HG03108 (cell line): Measurements from ENCODE around the gene CEP72.
"Not testable (repeated sequence)": the region's sequence is repeated elsewhere in the genome, so short reads cannot be mapped to it uniquely, and the experiment has no call there.

Experiments used
- ATAC-seq: cut with Tn5 transposase; IDR thresholded peaks from one replicate; pipeline ENCODE4 v1.9.1; 2021; ENCODE audit warnings: moderate library complexity; ENCODE audit not compliant: unreplicated experiment

The CEP72 gene

DNA sequence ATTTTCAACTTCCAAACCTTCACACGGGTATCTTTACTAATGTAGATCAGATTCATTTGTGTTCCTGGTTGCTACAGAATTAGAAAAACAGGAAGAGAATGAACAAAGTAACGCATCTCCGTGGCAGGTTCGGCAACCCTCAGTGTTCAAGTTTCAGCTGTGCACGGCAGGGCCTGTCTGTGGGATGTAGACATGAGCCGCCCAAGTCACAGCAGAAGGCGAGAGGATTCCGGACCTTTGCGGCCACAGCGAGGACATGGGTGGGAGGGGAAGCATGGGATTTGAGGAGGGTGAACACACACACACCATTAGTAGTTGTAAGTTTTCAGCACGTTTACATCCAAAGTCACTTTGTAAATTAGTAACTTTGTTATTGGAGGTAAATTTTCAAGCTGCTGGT lies 31.7 kb upstream of the CEP72 start:
- no peak for ATAC-seq

DNA sequence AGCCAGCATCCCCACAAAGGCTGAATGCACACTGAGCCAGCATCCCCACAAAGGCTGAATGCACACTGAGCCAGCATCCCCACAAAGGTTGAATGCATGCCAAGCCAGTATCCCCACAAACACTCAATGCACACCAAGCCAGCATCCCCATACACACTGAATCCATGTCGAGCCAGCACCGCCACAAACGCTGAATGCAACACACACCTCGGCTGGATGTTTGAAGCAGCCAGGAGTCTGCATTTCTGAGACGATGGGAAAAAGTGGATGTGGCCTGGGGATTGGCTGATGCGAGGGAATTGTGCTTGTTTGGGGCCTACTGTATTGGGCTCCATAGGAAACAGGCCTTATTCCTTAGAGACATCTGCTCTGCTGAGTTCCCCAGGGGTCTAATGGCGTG lies 30.9 kb upstream of the CEP72 start:
- no peak for ATAC-seq

DNA sequence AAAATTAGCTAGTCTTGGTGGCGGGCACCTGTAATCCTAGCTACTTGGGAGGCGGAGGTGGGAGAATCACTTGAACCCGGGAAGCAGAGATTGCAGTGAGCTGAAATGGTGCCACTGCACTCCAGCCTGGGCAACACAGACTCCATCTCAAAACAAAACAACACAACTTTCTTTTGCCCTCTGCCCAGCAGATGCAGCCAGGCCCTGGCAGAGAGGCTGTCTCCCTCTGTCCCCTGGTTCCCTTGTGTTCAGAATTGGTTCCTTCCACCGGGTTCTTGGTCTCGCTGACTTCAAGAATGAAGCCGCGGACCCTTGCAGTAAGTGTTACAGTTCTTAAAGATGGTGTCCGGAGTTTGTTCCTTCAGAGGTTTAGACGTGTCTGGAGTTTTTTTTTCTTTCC lies 30.2 kb upstream of the CEP72 start:
- no peak for ATAC-seq

DNA sequence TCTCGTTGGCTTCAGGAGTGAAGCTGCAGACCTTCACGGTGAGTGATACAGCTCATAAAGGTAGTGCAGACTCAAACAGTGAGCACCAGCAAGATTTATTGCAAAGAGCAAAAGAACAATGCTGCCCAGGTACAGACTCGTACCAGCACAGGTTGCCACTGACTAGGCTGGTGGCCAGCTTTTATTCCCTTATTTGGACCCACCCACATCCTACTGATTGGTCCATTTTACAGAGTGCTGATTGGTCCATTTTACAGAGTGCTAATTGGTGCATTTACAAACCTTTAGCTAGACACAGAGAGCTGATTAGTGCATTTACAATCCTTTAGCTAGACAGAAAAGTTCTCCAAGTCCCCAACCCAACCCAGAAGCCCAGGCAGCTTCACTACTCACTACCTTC lies 29.7 kb upstream of the CEP72 start:
- ATAC-seq = not testable (repeated sequence)

DNA sequence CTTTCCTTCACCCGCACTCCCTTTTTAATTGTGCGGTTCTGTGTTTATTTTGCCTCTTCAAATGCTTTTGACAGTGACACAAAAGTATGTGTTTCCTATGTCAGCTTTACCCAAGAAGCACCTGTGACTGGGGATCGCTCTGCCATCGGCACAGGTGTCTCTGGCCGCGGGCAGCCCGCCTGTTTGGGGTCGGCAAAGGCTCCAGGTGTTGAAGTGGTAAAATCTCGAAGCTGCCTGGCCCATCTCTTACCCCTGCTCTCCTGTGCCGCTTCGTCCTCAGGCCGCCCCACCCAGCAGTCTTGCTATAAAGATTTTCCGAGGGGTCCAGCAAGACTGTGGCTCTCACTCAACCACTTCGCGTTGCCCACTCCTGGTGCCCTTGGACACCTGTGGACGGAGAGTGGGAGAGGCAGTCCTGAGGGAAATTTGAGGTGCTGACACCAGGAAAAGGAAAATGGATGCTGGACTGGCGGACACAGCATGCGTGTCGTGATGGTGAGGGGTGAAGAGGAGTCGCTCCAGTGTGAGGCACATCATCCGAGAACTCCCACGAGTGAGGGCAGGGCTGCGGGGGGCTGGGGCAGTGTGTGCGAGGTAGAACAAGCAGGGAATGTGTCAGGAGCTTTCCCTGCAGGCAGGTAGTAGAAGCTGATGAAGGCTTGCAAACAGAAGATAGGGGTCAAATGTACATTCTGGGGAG lies 29.1 kb upstream of the CEP72 start:
- ATAC-seq = no peak

DNA sequence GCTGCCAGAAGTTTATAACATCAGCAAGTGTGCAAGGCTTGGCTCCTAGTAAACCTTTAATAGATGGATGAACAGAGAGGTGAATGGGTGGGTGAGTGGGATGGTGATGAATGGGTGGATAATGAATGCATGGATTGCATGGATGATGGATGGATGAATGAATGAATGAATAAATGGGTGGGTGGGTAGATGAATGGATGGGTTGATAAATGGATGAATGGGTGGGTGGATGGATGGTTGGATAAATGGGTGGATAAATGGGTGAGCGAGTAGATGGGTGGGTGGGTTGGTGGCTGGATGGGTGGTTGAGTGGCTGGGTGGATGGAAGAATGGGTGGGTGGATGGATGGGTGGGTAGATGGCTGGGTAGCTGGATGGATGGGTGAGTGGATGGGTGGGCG lies 28.5 kb upstream of the CEP72 start:
- ATAC-seq = no peak

DNA sequence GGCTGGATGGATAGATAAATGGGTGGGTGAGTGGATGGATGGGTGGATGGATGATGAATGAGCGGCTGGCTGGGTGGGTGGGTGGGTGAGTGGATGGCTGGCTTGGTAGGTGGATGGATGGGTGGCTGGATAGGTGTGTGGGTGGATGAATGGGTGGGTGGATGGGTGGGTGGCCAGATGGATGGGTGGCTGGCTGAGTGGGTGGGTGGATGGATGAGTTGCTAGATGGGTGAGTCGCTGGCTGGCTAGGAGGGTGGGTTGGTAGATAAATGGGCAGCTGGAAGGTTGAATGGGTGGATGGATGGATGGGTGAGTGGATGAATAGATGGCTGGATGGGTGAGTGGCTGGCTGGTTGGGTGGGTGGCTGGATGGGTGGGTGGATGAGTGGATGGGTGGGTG lies 27.9 kb upstream of the CEP72 start:
- no peak for ATAC-seq

DNA sequence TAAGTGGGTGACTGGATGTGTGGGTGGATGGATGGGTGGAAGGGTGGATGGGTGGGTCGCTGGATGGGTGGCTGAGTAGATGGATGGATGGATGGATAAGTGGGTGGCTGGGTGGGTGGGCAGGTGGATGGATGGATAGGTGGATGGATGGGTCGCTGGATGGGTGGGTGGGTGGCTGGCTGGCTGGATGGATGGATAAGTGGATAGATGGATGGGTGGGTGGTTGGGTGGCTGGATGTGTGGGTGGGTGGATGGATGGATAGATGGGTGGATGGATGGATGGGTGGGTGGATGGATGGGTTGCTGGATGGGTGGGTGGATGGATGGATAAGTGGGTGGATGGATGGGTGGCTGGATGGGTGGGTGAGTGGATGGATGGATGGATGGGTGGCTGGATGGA lies 27.3 kb upstream of the CEP72 start:
- ATAC-seq = no peak

DNA sequence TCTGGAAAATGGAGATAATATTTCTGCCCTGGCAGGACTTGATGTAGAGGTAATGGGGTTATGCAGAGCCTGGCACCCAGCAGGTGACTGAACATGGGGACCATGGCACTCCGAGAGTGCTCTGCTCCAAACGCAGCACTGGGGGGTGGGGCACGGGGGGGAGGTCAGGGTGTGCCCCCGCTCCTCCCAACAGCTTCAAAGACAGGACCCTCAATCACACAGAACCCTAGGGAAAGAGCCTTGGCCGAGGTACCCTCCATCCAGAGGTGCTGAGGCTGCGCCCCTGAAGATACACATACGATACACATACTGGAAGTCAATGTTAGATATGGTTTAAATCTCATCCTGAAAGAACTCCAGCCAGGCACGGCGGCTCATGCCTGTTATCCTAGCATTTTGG lies 26.6 kb upstream of the CEP72 start:
- ATAC-seq = no peak

DNA sequence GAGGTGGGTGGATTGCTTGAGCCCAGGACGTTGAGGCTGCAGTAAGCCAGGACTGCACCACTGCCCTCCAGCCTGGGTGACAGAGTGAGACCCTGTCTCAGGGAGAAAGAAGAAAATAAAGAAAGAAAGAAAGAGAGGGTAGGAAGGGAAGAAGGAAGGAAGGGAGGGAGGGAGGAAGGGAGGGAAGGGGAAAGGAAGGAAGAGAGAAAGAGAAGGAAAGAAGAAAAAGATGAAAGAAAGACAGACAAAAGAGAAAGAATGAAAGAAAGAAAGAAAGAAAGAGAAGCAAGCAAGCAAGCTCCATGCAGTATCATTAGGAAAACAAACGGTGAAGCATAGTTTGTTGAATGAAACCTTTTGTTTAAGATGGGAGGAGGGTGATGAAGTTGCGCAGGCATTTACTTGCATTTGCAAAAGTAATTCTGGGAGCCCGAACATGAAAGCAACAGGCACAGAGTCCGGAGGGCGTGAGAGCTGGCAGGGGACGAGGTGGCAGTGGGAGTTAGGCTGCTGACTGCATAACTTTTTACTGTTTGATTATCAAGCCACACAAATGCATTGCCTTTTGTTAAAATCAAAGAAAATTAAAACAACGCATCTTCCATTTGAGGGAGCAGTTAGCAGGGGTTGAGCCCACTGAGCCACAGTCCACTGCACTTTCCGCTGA lies 26.0 kb upstream of the CEP72 start:
- ATAC-seq = no peak

DNA sequence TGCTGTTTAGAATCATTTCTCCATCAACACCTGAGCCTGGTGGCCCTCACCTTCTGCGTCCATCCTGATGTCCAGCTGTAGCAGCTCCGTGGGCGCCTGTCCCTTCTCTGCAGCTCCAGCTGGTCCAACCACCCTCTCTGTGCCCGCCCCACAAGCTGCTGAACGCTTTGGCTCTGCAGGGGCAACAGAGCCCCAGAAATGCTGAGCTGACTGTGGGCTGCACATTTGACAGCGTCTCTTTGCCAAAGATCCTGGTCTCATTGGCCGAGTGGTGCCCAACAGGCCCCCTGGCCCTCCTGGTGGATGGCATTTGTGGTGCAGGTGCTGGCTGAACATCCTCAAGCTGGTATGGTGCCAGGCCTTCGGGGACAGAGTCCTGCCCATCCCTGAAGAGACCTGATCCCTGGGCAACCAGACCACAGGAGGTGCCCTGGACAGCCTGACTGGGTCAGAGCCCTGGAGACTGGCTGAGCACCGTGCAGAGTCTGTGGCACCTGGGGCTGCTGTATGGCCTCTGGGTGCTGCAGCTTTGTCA lies 25.3 kb upstream of the CEP72 start:
- no peak for ATAC-seq

DNA sequence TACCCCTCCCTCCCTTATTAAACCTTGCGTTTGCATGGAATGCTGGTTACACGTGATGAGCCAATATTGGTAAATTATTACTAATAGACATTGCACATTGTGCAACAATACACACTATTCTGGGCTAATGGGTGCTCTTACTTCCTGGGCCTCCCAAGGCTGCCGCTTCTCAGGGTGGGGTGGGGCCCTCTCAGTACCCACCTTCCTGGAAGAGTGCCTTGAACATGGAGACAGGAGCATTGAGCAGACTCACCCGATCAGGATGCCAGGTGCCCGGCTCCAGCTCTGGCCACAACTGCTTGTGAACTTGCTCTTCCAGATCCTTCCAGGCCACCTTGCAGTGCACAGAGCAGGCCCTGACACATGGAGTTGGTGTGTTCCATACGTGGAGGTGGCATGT lies 24.7 kb upstream of the CEP72 start:
- ATAC-seq = no peak

DNA sequence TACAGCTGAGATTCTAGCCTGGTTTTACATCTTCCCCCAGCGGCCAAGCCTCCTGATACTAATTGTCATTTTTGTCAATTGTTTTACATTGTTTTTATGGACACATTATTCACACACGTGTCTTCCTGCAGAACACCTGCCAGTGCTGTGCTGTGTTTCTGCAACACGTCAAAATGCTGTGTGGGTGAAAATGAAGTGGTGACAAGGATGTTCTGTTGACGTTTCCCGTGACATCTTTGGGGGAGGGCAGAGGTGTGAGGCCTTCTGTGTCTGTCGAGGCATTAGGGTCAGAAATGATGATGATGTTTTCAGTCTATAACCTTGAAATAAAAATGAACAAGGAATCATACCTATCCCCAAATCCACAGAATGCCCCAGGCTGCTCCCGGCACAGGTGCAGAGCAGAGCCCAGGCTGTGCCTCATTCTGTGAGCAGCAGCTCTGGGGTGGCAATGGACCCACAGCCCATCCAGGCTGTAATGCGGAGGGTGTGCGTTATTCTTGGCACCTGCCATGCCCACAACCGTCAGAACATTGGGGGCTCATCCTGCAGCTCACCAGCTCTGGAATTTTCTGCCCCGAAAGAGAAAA lies 23.6 kb upstream of the CEP72 start:
- ATAC-seq = no peak

DNA sequence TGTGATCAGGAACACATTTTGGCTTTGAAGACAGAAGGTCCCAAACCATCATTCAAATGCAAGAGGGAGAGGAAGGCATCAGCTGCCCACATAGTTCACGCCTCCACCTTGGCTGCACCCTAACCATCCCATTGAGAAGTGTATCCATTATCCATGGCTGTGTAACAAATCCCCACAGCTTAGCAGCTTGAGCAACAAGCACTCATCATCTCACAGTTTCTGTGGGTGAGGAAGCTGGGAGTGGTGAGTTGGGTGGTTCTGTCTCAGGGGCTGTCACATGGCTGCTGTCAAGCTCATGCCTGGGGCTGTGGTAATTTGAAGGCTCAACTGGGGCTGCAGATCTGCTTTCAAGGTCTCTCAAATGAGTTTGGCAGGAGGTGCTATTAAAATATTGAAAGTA lies 23.0 kb upstream of the CEP72 start:
- ATAC-seq = no peak

DNA sequence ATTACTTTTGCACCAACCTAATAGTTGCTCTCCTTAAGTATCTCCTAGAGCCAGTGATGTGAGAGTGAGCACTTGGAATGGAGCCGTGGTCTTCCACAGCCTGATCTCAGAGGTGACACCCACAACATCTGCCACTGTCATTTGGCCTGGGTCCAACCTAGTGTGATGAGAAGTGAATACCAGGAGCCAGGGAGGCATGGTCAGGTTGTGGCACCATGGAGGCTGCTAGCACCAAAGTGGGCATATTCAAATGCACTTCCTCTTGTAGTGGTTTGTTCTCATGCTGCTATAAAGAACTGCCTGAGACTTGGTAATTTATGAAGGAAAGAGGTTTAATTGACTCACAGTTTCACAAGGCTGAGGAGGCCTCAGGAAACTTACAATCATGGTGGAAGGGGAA lies 22.6 kb upstream of the CEP72 start:
- no peak for ATAC-seq

DNA sequence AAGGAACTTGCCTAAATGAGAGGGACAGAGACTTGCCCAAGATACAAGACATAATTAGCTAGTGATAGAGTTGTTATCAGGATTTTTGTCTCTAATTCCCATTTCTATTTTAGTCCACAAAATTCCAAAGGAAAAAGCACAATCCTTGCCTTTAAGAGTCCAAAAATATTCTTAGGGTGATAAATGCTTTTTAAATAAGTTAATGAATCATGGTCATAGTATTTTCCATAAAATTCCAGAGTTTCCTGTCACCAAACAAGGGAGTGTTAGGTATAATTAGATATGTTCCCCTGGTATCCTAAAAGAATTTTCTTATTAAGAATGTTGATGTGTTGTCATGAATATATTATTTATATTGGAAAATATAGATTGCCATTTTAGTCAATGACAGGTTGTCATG lies 21.8 kb upstream of the CEP72 start:
- no peak for ATAC-seq

DNA sequence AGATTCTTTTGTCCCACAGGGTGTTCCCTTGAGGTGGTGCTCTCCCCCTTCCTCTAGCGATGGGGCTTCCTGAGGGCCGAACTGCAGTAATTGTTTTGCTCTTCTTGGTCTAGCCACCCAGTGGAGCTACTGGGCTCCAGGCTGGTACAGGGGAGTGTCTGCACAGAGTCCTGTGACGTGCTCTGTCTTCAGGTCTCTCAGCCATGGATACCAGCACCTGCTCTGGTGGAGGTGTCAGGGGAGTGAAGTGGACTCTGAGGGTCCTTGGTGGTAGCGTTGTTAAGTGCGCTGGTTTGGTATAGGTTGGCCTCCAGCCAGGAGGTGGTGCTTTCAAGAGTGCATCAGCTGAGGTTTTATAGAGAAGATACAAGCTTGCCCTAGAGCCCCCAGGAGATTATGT lies 20.4 kb upstream of the CEP72 start:
- no peak for ATAC-seq

DNA sequence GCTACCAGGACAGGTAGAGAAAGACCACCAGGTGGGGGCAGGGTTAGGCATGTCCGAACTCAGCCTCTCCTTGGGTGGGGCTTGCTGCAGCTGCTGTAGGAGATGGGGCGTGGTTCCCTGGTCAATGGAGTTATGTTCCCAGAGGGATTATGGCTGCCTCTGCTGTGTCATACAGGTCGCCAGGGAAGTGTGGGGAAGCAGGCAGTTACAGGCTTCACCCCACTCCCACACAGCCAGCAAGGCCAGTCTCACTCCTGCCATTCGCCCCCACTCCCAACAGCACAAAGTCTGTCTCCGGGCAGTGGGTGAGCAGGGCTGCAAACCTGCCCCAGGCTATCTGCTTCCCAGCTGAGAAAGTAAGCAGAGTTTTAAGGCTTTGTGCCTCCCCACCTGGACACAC lies 20.0 kb upstream of the CEP72 start:
- ATAC-seq = no peak

DNA sequence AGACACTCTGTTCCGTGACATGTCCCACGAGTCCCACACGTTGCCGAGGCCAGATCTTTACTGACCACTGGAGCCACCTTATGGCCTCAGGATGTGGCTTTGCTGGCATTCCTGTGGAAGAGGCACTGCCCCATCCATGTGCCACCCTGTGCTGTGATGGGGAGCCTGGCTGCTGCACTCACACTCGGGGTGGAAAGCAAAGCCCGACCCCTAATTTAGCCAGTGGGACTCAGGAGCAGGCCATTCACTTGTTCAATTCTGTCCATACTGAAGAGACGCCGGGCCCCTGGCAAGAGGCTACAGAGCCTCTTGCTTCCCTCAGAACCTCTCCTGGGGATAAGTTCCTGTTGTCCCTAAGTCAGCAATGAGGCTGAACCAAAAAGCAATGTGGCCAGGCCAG lies 18.6 kb upstream of the CEP72 start:
- ATAC-seq = no peak

DNA sequence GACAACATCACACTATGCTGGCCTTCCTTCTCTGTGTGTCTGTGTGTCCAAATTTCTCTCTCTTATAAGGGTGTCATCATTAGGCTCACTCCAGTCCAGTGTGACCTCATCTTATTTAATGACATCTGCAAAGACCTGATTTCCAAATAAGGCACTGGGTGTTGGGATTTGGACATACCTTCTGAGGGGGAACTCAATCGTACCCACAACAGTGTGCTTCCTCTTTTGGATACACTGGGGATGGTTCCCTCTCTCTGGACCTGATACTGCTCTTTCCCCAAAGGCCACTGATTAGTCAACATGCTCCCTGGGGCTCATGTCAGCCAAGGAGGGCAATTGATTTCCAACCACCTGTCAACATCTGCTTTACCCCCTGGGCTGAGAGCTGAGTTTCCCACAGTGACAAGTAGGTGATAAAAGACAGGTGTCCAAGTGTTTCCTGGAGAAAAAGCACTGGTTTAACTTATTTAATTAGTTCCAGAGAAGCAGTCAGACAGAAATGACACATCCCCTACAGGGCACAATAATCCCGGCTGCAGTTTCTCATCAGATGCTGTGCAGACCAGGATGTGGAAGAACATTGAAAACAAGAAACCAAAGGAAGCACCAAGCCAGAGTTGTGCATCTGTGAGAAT lies 17.8 kb upstream of the CEP72 start:
- ATAC-seq = no peak

DNA sequence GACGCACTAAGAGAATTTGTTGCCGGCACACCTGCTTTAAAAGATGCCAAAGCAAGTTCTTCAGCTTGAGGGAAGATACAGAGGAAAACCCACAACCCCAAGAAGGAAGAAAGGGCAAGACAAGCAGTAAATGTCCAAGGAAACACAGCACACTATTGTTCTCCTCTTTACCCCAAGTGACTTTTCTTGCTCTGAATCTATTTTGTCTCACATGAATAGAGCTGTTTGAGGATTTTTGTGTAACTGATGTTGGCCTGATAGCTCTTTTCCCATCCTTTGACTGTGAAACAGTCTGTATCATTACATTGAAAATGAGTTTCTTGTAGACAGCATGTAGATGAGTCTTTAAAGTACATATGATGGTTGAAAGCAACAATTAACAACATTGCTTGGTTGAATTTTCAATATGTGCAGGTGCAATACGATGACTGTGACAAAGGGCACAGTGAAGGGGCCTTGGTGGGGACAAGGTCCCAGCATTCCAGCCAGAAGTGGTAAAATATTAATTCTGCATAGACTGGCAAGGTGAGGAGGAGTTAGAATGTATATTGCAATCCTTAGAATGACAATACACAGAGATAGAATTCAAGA lies 16.8 kb upstream of the CEP72 start:
- no peak for ATAC-seq
